ENCODE measurements around the gene TBX10. TPM values are rescaled to one million over a fixed set of nuclear protein-coding genes. Genes with fewer than 3 reads are reported as not detected.
"Not testable (repeated sequence)": the region's sequence is repeated elsewhere in the genome, so short reads cannot be mapped to it uniquely, and the experiment has no call there.

TBX10 gene
- total RNA-seq, 1 donor from 2014 or later = not detected

DNA sequence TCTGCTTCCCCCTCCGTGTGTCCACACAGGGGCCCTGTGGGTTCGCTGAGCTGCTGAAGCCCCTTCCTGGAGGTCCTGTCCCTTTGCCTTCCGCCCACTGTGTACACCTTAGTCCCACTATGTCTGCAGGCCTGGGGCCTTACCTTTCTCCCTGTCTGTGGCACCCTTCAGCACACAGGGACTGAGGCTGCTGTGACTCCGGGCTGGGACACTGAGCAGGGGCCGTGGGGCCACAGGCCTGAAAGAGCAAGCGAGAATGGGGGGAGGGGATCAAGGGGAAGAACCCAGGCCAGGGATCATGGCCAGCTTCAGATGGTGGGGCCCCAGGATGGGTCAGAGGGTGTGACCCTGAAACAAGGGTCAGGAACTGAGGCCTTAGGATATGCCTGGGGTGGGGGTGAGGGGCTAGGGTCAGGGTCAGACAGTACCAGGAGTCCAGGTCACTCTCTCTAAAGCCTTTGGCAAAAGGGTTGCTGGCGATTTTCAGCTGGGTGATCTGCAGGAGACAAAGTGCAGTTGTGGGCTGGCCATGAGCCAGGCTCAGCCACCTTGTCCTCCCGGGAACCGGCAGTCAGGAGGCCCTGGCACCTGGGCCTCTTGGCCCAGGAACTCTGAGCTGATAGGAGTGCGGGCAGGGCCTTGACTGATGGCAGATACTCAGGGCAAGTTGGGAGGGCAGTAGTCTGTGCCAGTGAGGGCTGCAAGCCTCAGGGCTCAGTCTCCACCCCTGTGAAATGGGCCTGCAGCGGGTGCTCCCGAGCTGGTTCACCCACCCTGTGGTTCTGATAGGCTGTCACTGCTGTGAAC is 7.2 kb downstream of the TBX10 start:
- no peak for DNase-seq (ENCODE audit: low spot score)

DNA sequence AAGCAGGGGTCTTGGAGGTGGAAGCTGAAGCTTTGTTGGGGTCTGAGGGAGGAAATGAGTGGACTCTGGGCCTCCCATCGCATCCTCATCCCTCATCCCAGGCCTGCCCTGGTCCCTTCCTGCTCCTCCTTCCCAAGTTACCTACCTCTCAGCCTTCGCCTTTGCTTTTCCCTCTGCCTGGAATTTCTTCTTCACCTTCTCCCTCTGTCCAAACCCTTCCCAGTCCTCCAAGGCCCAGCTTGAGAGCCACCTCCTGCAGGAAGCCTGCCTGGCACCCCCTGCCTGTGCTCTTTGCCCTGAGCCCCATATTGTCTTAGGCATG is 7.7 kb downstream of the TBX10 start:
- no peak for DNase-seq (ENCODE audit: low spot score)

DNA sequence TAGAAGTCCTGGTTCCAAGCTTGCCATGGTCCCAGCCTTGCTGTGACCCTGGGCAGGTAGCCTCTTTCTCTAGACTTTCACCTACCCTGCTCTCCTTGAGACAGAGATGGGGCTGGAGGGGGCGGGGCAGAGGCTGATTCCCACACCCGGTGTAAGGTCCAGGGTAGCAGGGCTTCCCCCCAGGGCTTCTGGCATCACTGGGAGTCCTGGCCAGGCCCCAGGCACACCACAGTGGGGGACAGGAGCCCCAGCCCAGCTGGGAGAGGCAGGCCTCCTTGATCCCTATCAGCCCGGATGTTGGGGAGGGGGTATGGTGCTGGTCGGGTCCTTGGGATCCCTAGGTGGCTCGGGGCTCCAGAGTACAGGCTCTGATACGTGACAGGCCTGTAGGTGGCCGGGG is 8.2 kb downstream of the TBX10 start:
- DNase-seq (ENCODE audit: low spot score) = no peak

DNA sequence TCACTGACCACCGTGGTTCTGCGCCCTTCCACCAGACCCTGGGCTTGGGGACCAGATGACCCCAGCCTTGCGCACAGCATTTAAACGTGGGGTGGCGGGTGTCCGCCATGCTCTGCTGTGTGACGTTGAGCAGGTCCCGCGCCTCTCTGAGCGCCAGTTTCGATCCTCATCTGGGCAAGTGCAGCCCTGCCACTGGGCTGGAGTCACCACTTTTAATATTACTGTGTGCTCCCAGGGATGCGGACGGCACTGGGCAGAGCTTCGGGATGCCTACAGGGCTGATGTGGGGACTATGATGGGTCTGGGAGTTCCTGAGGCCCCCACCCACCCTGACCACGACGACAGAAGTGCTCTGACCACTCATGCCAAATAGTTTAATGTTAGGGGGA is 8.6 kb downstream of the TBX10 start:
- no peak for DNase-seq (ENCODE audit: low spot score)

DNA sequence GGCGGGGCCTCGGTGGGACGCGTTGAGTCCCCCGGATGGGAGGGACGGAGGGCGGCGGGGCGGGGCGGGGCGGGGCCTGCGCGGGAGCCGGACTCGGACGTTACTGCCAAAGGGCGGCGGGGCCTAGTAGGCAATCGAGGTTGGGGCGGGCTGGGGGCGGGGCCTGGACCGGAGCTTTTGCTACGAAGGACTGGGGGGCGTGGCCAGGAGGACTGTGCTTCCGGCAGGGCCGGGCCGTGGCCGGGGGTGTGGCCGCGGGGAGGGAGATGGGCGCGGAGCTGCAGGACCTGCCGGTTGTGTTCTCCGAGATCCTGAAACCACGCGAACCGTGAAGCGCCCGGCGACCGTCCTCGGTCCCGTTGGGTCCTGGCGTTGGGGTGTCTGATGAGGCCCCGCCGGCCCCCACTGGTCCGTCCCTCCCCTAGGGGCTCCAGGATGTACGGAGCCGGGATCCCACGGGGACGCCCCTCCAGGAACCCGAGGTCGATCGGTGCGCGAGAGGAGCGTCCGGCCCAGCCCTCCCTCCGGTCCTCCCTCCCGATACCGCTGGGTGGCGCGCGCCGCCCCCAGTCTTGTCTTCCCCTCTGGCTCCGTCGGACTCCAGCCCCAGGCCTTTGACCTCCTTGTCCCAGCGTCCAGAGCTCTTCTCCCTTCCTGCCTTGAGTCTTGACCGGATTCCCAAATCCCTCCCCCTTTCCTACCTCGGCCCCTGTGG is 9.2 kb downstream of the TBX10 start:
- peak; percentile 100 for DNase-seq (ENCODE audit: low spot score)

DNA sequence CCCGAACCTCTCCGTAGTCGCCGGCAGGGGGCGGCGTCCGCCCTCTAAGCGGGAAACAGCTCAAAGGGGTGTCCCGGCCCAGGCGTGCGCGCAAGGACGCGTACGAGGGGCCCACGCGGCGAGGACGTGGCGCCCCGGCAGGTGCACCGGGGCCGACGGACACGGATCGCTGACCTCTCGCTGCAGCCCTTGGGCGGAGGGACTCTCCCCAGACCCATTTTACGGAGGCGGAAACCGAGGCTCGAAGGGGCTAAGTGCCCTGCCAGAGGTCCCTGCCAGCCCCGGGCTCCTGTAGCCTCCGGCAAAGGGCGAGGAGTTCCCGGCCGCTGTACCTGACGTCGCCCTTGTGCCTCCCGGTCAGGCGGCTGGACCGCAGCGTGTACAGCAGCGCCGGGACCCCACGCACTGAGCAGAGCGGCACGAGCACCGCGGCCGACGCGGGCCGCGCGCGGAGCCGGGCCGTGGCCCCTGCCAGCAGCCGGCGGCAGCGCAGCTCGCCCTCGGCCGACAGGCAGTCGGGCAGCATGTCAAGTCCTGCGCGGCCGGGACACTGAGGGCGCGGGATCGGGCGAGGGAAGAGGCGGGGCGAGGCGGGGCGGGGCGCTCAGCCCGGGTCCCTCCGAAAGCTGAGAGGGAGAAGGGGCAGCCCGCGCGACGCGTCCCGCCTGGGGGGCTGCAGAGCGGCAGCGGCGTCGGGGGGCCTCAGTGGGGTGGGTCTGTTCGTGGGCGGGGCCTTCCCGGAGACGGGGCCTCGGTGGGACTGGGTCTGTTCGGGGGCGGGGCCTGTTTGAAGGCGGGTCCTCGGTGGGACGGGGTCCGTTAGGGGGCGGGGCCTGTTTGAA is 10.0 kb downstream of the TBX10 start, which contains the start of gene NUDT8:
Gene NUDT8 (minus strand): TSS at position 552 of the 842 bp plus-strand sequence. CDS start 26 bp downstream, at position 526.
- DNase-seq (ENCODE audit: low spot score) = peak; percentile 97

DNA sequence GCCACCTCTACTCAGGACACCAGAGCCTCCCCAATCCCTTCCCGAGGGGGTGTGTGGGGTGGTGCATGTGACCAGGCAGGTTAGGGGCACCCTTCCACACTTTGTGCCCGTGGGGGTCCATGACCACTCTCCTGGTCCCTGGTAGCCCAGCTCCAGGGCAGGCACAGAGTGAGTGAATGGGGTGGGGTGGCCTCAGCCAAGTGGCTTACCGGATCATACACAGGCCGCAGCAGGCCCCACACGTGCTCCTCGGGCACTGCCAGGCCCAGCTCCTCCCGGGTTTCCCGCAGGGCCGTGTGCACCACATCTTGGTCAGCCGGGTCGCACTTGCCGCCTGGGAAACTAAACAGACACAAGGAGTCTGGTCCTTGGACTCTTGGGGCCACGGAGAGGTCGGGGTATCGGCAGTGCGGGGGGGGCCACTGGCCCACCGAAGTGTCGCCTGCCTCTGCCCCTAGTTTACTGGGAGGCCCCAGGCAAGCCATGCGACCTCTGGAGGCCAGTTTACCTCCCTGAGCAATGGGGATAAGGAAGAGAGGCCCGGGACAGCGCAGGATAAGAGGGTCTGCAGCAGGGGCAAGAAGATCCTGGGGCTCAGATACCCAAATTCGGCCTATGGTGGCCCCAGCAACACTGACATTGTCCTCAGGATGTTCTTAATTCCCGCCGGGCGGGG is 10.7 kb downstream of the TBX10 start:
- no peak for DNase-seq (ENCODE audit: low spot score)

DNA sequence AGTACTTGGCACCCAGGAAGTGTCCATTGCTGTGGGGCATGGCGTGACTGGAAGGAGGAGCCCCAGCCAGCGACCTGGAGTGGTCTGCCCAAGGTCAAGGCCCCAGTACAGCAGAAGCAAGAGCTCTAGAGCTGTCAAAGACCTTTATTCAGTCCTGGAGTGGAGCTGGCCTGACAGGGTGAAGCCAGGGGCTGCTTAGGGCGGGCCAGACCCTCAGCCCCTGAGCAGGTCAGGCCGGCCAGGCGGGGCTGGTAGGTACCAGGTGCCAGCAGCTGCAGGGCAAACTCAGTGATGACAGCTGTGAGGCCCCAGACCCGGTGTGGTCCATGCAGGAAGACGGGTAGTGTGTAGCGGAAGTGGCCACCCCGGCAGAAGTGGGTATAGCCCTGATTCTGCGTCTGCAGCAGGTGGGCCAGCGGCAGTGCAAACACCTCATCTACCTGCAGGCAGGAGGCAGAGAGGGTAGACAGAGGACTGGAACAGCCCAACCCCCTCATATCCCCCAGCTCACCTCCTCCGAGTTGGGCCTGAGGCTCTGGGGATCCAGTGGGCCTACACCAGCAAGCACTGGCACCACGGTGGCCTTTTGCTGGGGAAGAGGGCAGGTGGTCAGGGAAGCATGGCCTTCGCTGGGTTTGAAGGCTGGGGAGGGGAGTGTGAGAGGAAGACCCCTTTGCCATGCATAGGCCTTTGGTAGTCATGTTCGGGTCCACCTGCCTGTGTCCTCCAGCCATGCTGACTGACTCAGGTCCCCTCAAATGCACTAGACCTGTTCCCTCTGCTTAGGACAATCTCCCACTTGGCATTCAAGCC is 11.5 kb downstream of the TBX10 start:
- DNase-seq (ENCODE audit: low spot score) = no peak

DNA sequence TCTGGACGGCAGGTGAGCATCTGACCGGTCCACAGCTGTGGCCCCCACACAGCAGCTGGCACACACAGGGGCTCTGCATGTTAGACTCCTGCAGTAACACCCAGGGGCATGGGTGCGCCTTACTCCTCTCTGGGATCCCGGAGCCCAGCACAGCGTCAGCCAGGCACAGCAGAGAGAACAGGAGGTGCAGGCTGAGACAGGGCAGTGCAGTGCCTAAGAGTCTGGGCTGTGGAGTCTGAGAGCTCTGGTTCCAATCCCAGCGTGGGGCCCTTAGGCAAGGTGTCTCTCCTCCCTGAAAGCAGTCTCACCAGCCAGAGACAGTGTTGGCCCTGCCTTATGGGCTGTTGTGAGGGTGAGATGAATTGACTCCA is 12.1 kb downstream of the TBX10 start:
- no peak for DNase-seq (ENCODE audit: low spot score)

DNA sequence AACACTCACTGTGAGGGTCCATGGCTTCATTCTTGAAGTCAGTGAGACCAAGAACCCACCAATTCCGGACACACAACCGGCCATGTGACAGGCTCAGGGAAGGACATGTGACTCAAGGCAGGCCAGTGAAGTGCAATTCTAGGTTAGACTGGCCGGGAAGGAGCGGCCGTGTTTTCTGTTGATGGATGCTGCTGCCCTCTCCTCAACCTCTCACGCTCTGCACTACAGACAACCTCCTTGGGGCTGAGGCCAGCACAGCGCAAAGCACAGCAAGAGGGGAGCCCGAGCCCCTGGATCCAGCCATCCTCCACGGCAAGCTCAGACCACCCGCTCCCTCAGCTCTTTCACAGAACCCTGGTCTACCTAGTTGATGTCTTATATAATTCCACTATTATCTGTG is 12.6 kb downstream of the TBX10 start:
- DNase-seq (ENCODE audit: low spot score) = no peak

DNA sequence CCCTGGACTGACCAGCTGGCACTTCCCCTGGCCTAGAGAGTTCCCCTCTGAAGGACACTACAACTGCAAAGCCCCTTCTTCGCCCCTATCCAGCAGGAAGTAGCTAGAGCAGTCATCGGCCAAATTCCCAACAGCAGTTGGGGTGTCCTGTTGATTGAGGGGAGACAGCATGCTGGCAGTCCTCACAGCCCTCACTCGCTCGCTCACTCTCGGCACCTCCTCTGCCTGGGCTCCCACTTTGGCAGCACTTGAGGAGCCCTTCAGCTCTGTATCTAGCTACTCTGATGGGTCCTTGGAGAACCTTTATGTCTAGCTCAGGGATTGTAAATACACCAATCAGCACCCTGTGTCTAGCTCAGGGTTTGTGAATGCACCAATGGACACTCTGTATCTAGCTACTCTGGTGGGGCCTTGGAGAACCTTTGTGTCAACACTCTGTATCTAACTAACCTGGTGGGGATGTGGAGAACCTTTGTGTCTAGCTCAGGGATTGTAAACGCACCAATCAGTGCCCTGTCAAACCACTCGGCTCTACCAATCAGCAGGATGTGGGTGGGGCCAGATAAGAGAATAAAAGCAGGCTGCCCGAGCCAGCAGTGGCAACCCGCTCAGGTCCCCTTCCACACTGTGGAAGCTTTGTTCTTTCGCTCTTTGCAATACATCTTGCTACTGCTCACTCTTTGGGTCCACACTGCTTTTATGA is 13.3 kb downstream of the TBX10 start:
- not testable (repeated sequence) for DNase-seq (ENCODE audit: low spot score)

DNA sequence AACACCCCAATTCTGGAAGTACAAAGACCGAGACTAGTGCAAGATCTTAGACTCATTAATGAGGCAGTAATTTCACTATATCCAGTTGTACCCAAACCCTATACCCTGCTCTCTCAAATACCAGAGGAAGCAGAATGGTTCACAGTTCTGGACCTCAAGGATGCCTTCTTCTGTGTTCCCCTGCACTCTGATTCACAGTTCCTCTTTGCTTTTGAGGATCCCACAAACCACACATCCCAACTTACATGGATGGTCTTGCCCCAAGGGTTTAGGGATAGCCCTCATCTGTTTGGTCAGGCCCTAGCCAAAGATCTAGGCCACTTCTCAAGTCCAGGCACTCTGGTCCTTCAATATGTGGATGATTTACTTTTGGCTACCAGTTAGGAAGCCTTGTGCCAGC is 15.8 kb downstream of the TBX10 start:
- DNase-seq (ENCODE audit: low spot score) = not testable (repeated sequence)

DNA sequence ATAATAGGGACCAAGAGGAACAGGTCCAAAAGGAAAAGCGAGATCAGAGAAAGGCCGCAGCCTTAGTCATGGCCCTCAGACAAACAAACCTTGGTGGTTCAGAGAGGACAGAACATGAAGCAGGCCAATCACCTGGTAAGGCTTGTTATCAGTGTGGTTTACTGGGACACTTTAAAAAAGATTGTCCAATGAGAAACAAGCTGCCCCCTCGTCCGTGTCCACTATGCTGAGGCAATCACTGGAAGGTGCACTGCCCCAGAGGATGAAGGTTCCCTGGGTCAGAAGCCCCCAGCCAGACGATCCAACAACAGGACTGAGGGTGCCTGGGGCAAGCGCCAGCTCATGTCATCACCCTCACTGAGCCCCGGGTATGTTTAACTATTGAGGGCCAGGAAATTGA is 16.7 kb downstream of the TBX10 start:
- not testable (repeated sequence) for DNase-seq (ENCODE audit: low spot score)

DNA sequence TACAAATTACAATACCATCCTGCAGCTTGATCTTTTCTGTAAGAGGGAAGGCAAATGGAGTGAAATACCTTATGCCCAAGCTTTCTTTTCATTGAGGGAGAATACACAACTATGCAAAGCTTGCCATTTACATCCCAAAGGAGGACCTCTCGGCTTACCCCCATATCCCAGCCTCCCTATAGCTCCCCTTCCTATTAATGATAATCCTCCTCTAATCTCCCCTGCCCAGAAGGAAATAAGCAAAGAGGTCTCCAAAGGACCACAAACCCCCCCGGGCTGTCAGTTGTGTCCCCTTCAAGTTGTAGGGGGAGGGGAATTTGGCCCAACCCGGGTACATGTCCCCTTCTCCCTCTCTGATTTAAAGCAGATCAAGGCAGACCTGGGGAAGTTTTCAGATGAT is 17.6 kb downstream of the TBX10 start:
- not testable (repeated sequence) for DNase-seq (ENCODE audit: low spot score)

DNA sequence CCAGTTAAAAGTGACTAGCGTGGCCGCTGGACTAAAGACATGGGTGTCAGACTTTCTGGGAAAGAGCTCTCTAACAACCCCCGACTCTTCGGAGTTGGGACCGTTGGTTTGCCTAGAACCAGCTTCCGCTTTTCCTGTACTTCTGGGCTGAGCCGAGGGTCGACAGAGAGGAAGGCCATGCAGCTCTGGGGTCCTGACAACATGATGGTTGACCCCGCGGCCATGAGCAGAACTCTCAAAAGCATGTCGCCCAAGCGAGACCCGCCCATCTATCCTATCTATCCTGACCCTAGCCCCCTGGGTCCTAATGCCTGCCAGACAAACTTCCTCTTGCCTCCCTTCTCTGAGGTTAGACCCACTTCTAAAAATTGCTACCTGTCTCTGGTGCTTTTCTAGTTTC is 18.9 kb downstream of the TBX10 start:
- DNase-seq (ENCODE audit: low spot score) = not testable (repeated sequence)

DNA sequence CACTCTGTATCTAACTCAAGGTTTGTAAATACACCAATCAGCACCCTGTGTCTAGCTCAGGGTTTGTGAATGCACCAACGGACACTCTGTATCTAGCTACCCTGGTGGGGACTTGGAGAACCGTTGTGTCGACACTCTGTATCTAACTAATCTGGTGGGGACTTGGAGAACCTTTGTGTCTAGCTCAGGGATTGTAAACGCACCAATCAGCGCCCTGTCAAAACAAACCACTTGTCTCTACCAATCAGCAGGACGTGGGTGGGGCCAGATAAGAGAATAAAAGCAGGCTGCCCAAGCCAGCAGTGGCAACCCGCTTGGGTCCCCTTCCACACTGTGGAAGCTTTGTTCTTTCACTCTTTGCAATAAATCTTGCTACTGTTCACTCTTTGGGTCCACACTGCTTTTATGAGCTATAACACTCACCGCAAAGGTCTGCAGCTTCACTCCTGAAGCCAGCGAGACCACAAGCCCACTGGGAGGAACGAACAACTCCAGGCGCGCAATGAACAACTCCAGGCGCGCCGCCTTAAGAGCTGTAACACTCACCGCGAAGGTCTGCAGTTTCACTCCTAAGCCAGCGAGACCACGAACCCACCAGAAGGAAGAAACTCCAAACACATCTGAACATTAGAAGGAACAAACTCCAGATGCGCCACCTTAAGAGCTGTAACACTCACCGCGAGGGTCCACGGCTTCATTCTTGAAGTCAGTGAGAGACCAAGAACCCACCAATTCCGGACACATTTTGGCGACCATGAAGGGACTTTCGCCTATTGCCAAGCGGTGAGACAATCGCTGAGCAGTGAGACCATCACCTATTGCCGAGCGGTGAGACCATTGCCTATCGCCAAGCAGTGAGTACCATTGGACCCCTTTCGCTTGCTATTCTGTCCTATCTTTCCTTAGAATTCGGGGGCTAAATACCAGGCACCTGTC is 19.6 kb downstream of the TBX10 start:
- DNase-seq (ENCODE audit: low spot score) = not testable (repeated sequence)

DNA sequence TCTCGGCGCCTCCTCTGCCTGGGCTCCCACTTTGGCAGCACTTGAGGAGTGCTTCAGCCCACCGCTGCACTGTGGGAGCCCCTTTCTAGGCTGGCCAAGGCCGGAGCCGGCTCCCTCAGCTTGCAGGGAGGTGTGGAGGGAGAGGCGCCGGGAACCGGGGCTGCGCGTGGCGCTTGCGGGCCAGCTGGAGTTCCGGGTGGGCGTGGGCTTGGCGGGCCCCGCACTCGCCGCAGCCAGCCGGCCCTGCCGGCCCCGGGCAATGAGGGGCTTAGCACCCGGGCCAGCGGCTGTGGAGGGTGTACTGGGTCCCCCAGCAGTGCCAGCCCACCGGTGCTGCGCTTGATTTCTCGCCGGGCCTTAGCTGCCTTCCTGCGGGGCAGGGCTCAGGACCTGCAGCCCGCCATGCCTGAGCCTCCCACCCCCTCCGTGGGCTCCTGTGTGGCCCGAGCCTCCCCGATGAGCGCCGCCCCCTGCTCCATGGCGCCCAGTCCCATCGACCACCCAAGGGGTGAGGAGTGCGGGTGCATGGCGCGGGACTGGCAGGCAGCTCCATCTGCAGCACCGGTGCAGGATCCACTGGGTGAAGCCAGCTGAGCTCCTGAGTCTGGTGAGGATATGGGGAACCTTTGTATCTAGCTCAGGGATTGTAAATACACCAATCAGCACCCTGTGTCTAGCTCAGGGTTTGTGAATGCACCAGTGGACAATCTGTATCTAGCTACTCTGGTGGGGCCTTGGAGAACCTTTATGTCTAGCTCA is 20.5 kb downstream of the TBX10 start:
- not testable (repeated sequence) for DNase-seq (ENCODE audit: low spot score)
